ENCODE measurements around the gene LIX1. TPM values are rescaled to one million over a fixed set of nuclear protein-coding genes. Genes with fewer than 3 reads are reported as not detected.

The LIX1 gene
- total and polyA plus RNA-seq, 4 donors, result not detected

- Histone ChIP-seq H3K9me3 (ENCODE audit: control insufficient read depth in 4 of 4, low read length in 3 of 4) (peaks cover 0 to 3% (median under 1%) of the 10 kb centered on the region in 4 donors), H3K4me3 (ENCODE audit: low read depth in 1 of 3, low read length in 3 of 3) (no peak overlapping the region), H3K27ac (ENCODE audit: low read depth in 1 of 2, low read length in 2 of 2) (no peak overlapping the region), H3K27me3 (ENCODE audit: control insufficient read depth in 4 of 4, insufficient read depth in 4 of 4, low read length in 3 of 4) (no peaks in the 10 kb centered on the region), H3K4me1 (ENCODE audit: control insufficient read depth in 4 of 4, insufficient read depth in 4 of 4, low read length in 3 of 4) (no peaks in the 10 kb centered on the region), H3K9ac (ENCODE audit: low read depth in 1 of 2, low read length in 2 of 2) (no peak overlapping the region), H3K36me3 (ENCODE audit: control insufficient read depth in 4 of 4, insufficient read depth in 3 of 4, low read depth in 1 of 4, low read length in 3 of 4) (no peaks in the 10 kb centered on the region)
- TF ChIP-seq ATF3 (IDR thresholded peaks at IDR 0.05) (no peak), SP1 (IDR thresholded peaks at IDR 0.05) (no peak), JUND (IDR thresholded peaks at IDR 0.05) (no peak)
- TF ChIP-seq, protein P1, sequence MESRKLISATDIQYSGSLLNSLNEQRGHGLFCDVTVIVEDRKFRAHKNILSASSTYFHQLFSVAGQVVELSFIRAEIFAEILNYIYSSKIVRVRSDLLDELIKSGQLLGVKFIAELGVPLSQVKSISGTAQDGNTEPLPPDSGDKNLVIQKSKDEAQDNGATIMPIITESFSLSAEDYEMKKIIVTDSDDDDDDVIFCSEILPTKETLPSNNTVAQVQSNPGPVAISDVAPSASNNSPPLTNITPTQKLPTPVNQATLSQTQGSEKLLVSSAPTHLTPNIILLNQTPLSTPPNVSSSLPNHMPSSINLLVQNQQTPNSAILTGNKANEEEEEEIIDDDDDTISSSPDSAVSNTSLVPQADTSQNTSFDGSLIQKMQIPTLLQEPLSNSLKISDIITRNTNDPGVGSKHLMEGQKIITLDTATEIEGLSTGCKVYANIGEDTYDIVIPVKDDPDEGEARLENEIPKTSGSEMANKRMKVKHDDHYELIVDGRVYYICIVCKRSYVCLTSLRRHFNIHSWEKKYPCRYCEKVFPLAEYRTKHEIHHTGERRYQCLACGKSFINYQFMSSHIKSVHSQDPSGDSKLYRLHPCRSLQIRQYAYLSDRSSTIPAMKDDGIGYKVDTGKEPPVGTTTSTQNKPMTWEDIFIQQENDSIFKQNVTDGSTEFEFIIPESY (IDR thresholded peaks at IDR 0.05), result no peak
- DNase-seq (ENCODE audit: low spot score), result no peak
- 86% methylated on average over 8 of the region's 8 CpGs for WGBS
Measured at GRCh38 chr5:97062046-97062445, 80.4 kb downstream of the LIX1 start.

DNA sequence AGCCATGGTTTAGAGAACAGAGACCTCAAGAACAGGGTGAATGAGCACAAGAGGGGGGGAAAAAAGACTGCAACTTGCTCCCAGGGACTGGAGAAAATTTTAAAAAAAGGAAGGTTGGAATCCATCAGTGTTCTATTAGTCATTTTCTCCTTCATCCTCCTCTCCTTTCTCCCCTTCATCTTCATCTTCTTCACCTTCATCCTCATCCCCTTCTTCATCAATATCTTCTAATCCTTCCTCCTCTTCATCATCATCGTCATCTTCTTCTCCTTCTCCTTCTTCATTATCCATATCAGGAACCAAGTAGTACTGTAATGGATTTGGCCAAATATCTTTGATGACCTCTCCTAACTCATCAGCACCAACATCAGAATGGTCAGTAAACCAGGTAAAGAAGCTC lies 86.1 kb downstream of the LIX1 start:
- Histone ChIP-seq H3K9me3 (ENCODE audit: control insufficient read depth in 4 of 4, low read length in 3 of 4) (peaks cover 0 to 3% (median under 1%) of the 10 kb centered on the region in 4 donors), H3K27ac (ENCODE audit: low read depth in 1 of 2, low read length in 2 of 2) (no peak overlapping the region), H3K27me3 (ENCODE audit: control insufficient read depth in 4 of 4, insufficient read depth in 4 of 4, low read length in 3 of 4) (no peaks in the 10 kb centered on the region), H3K36me3 (ENCODE audit: control insufficient read depth in 4 of 4, insufficient read depth in 3 of 4, low read depth in 1 of 4, low read length in 3 of 4) (no peaks in the 10 kb centered on the region), H3K4me3 (ENCODE audit: low read depth in 1 of 3, low read length in 3 of 3) (no peak overlapping the region), H3K4me1 (ENCODE audit: control insufficient read depth in 4 of 4, insufficient read depth in 4 of 4, low read length in 3 of 4) (no peaks in the 10 kb centered on the region), H3K9ac (ENCODE audit: low read depth in 1 of 2, low read length in 2 of 2) (no peak overlapping the region)
- WGBS, result 78% methylated on average over 1 of the region's 1 CpG
- TF ChIP-seq FOXA1 (IDR thresholded peaks at IDR 0.05), result no peak
- TF ChIP-seq SP1 (IDR thresholded peaks at IDR 0.05), result no peak
- TF ChIP-seq EGR1 (IDR thresholded peaks at IDR 0.05; ENCODE audit: low read depth in 2 of 2), result no peak
- TF ChIP-seq HNF4A (conservative IDR thresholded peaks at IDR 0.05), result no peak
- no peak for DNase-seq (ENCODE audit: low spot score)

- TF ChIP-seq RAD21 (IDR thresholded peaks at IDR 0.05) (no peak), HNF4A (conservative IDR thresholded peaks at IDR 0.05) (no peak), TAF1 (conservative IDR thresholded peaks at IDR 0.05) (no peak), FOXA1 (IDR thresholded peaks at IDR 0.05) (no peak), CTCF (IDR thresholded peaks at IDR 0.05; ENCODE audit: low read depth, low read length, missing input control) (no peak), RXRA (IDR thresholded peaks at IDR 0.05) (no peak)
- Histone ChIP-seq H3K9ac (ENCODE audit: low read depth in 1 of 2, low read length in 2 of 2) (no peak overlapping the region), H3K27me3 (ENCODE audit: control insufficient read depth in 4 of 4, insufficient read depth in 4 of 4, low read length in 3 of 4) (no peaks in the 10 kb centered on the region), H3K4me3 (ENCODE audit: low read depth in 1 of 3, low read length in 3 of 3) (no peak overlapping the region), H3K4me1 (ENCODE audit: control insufficient read depth in 4 of 4, insufficient read depth in 4 of 4, low read length in 3 of 4) (no peaks in the 10 kb centered on the region), H3K36me3 (ENCODE audit: control insufficient read depth in 4 of 4, insufficient read depth in 3 of 4, low read depth in 1 of 4, low read length in 3 of 4) (no peaks in the 10 kb centered on the region), H3K27ac (ENCODE audit: low read depth in 1 of 2, low read length in 2 of 2) (no peak overlapping the region), H3K9me3 (ENCODE audit: control insufficient read depth in 4 of 4, low read length in 3 of 4) (no peaks in the 10 kb centered on the region)
- 89% methylated on average over 7 of the region's 7 CpGs for WGBS
- DNase-seq (ENCODE audit: low spot score), result no peak
Measured at GRCh38 chr5:97049175-97049574, 93.2 kb downstream of the LIX1 start.
